Stomach (tissue), 9 donors: ENCODE measurements around the gene PRKCD. TPM values are rescaled to one million over a fixed set of nuclear protein-coding genes. Genes with fewer than 3 reads are reported as not detected.
"Not testable (repeated sequence)": the region's sequence is repeated elsewhere in the genome, so short reads cannot be mapped to it uniquely, and the experiment has no call there.

Experiments
- DNase-seq, 2 donors: peaks; one replicate each; pipeline versions ENCODE4 v3.0.0 to v3.0.0-alpha.2; 2013 to 2019
- H3K27ac ChIP-seq, 5 donors: fragments of 200-600 bp in 4 of 5; sonication (generic) in 4 of 5; one replicate each; pipeline ENCODE4 v1.5.1; 2013 to 2019; ENCODE audit warnings: mild to moderate bottlenecking in 1 of 5, moderate library complexity in 1 of 5
- H3K27me3 ChIP-seq, 3 donors: fragments of 200-600 bp; sonication (generic); one replicate each; pipeline ENCODE4 v1.5.1; 2017 to 2019; ENCODE audit warnings: mixed run types in 1 of 3
- H3K36me3 ChIP-seq, 4 donors: fragments of 200-600 bp; sonication (generic); 1 replicate in 3 of 4; 2 replicates in 1 of 4; pipeline ENCODE4 v1.5.1; 2016 to 2019
- H3K4me1 ChIP-seq, 4 donors: fragments of 200-600 bp; sonication (generic); one replicate each; pipeline ENCODE4 v1.5.1; 2016 to 2019
- H3K4me3 ChIP-seq, 4 donors: fragments of 200-600 bp; sonication (generic) in 3 of 4; one replicate each; pipeline ENCODE4 v1.5.1; 2016 to 2019; ENCODE audit warnings: mild to moderate bottlenecking in 1 of 4
- H3K9me3 ChIP-seq, 4 donors: fragments of 200-600 bp; sonication (generic); one replicate each; pipeline ENCODE4 v1.5.1; 2016 to 2019
- CTCF ChIP-seq, 7 experiments: fragments of 450-650 bp in 4 of 7; fragments of 200-600 bp in 3 of 7; sonication (generic) in 3 of 7; IDR thresholded peaks; one replicate each; pipeline ENCODE4 v1.5.1; 2016 to 2019; ENCODE audit warnings: antibody characterized with exemption in 7 of 7, control low read depth in 2 of 7, mild to moderate bottlenecking in 1 of 7
- EP300 ChIP-seq: sonication (generic); formaldehyde crosslinking; IDR thresholded peaks from one replicate; pipeline ENCODE4 v1.6.1; 2017; ENCODE audit warnings: antibody characterized with exemption
- POLR2A ChIP-seq, 4 donors: fragments of 450-650 bp; IDR thresholded peaks; one replicate each; pipeline ENCODE4 v1.6.1; 2016; ENCODE audit warnings: antibody characterized with exemption in 4 of 4, control low read depth in 2 of 4, mild to moderate bottlenecking in 1 of 4, moderate library complexity in 1 of 4
- POLR2AphosphoS5 ChIP-seq, 3 donors: sonication (generic); formaldehyde crosslinking; IDR thresholded peaks; one replicate each; pipeline ENCODE4 v1.6.1; 2016; ENCODE audit warnings: antibody characterized with exemption in 3 of 3
- WGBS, 5 donors: extraction: QIAGEN DNeasy Blood & Tissue Kit in 3 of 5; methylation state at CpG; one replicate each; pipeline versions ENCODE4 v1.1.5 to v1.1.7; 2013 to 2018; 5-methylcytosine and 5-hydroxymethylcytosine counted together
- intact Hi-C: fragments of 100-400 bp; cut with DNase I; formaldehyde crosslinking; loops from one replicate; pipeline ENCODE4 v1.15.1; 2023; ENCODE audit warnings: low total_unique reads
- polyA plus RNA-seq, 3 donors: library from polyadenylated mRNA; stranded (reverse); fragments of 200-250 nt; gene quantifications; one replicate each; pipeline ENCODE4 v1.2.3, GENCODE V29; 2013
- total RNA-seq, 5 donors: library from RNA; depleted of rRNA; stranded (reverse); fragments of >200 nt; gene quantifications; one replicate each; pipeline versions ENCODE4 v1.1.0 to v1.2.3, GENCODE V29; 2014 to 2016
- donor health status: healthy with polysubstance abuse.
- donor health status: Bipolar disorder and iron deficiency.
- donor health status: healthy.

PRKCD gene
- total and polyA plus RNA-seq, 8 donors, result 15.6 to 117 (median 37.2) TPM

- H3K4me3 ChIP-seq, result no peak overlapping the region
- no peaks in the 10 kb centered on the region for H3K9me3 ChIP-seq
- peak overlapping the region in 1 of 5 donors; percentile 46 for H3K27ac ChIP-seq
- 56 to 75% (median 67%) methylated on average over 2 of the region's 2 CpGs for WGBS, 5 donors
- no peaks in the 10 kb centered on the region for H3K27me3 ChIP-seq
- no peak for TF ChIP-seq EP300
- no peak for TF ChIP-seq POLR2AphosphoS5 (IDR thresholded peaks at IDR 0.05)
- TF ChIP-seq CTCF (IDR thresholded peaks at IDR 0.05), result no peak
- no peak for TF ChIP-seq POLR2A (IDR thresholded peaks at IDR 0.05)
- H3K36me3 ChIP-seq, result no peaks in the 10 kb centered on the region
- DNase-seq, result no peak
- H3K4me1 ChIP-seq, result peaks cover 37 to 70% (median 65%) of the 10 kb centered on the region in 4 donors
- intact Hi-C loops, result no loop called here
Measured at GRCh38 chr3:53147903-53148400, 13.1 kb upstream of the PRKCD start.

GRCh38 chr3:53149006-53149690 lies 11.9 kb upstream of the PRKCD start:
- H3K27ac ChIP-seq, result peak overlapping the region in 1 of 5 donors; percentile 64
- H3K9me3 ChIP-seq, result no peaks in the 10 kb centered on the region
- intact Hi-C loops, result no loop called here
- no peaks in the 10 kb centered on the region for H3K36me3 ChIP-seq
- 87 to 94% (median 91%) methylated on average over 12 to 13 of the region's 13 CpGs for WGBS, 5 donors
- no peak overlapping the region for H3K4me3 ChIP-seq
- H3K27me3 ChIP-seq, result no peaks in the 10 kb centered on the region
- DNase-seq, result no peak
- TF ChIP-seq POLR2AphosphoS5 (IDR thresholded peaks at IDR 0.05) (no peak), POLR2A (IDR thresholded peaks at IDR 0.05) (no peak), EP300 (no peak), CTCF (IDR thresholded peaks at IDR 0.05) (no peak)
- peaks cover 37 to 78% (median 75%) of the 10 kb centered on the region in 4 donors for H3K4me1 ChIP-seq

- 85 to 95% (median 87%) methylated on average over 3 to 4 of the region's 4 CpGs for WGBS, 5 donors
- peaks cover 0 to under 1% (median 0%) of the 10 kb centered on the region in 3 donors for H3K27me3 ChIP-seq
- H3K36me3 ChIP-seq, result no peaks in the 10 kb centered on the region
- H3K4me1 ChIP-seq, result peaks cover 43 to 78% (median 75%) of the 10 kb centered on the region in 4 donors
- H3K27ac ChIP-seq, result peak overlapping the region in 4 of 5 donors; percentile 47 to 88 (median 74)
- no peak for DNase-seq
- no peaks in the 10 kb centered on the region for H3K9me3 ChIP-seq
- TF ChIP-seq CTCF (IDR thresholded peaks at IDR 0.05) (no peak), EP300 (no peak), POLR2A (IDR thresholded peaks at IDR 0.05) (no peak), POLR2AphosphoS5 (IDR thresholded peaks at IDR 0.05) (no peak)
- H3K4me3 ChIP-seq, result no peak overlapping the region
- intact Hi-C loops, result no loop called here
Measured at GRCh38 chr3:53149699-53150098, 11.3 kb upstream of the PRKCD start.

- no peaks in the 10 kb centered on the region for H3K36me3 ChIP-seq
- TF ChIP-seq POLR2AphosphoS5 (IDR thresholded peaks at IDR 0.05) (peak in 2 of 3 donors; percentile 82 to 93), CTCF (IDR thresholded peaks at IDR 0.05) (no peak), EP300 (peak; percentile 53), POLR2A (IDR thresholded peaks at IDR 0.05) (no peak)
- 53 to 69% (median 60%) methylated on average over 7 of the region's 7 CpGs for WGBS, 5 donors
- H3K4me3 ChIP-seq, result no peak overlapping the region
- H3K9me3 ChIP-seq, result no peaks in the 10 kb centered on the region
- H3K4me1 ChIP-seq, result peaks cover 45 to 78% (median 75%) of the 10 kb centered on the region in 4 donors
- peaks cover 0 to 8% (median 0%) of the 10 kb centered on the region in 3 donors for H3K27me3 ChIP-seq
- peak in 1 of 2 donors; percentile 91 for DNase-seq
- intact Hi-C loops, result no loop called here
- H3K27ac ChIP-seq, result peak overlapping the region; percentile 64 to 89 (median 84)
Measured at GRCh38 chr3:53150247-53151085, 10.5 kb upstream of the PRKCD start.

DNA sequence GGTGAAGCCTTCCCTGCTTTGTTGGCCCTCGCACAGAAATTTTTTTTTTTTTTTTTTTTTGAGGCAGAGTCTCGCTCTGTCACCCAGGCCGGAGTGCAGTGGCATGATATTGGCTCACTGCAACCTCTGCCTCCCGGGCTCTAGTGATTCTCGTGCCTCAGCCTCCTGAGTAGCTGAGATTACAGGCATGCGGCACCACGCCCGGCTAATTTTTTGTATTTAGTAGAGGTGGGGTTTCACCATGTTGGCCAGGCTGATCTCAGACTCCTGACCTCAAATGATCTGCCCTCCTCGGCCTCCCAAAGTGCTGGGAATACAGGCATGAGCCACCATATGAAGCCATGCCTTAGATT lies 9.9 kb upstream of the PRKCD start:
- H3K27ac ChIP-seq, result peak overlapping the region; percentile 64 to 89 (median 84)
- 21 to 66% (median 64%) methylated on average over 9 of the region's 9 CpGs for WGBS, 5 donors

More for the DNA sequence above, 9.9 kb upstream of the PRKCD start:
- H3K9me3 ChIP-seq, intact Hi-C loops, H3K4me3 ChIP-seq, H3K36me3 ChIP-seq, DNase-seq: not testable (repeated sequence)
- Histone ChIP-seq H3K4me1 (peaks cover 44 to 78% (median 75%) of the 10 kb centered on the region in 4 donors), H3K27me3 (peaks cover 0 to 12% (median 0%) of the 10 kb centered on the region in 3 donors)
